ENCODE measurements around the gene APBA2.

- TF ChIP-seq CTCF (IDR thresholded peaks at IDR 0.05) (no peak), POLR2A (IDR thresholded peaks at IDR 0.05) (no peak)
Measured at GRCh38 chr15:29106551-29107290, 220.9 kb downstream of the APBA2 start.

All from upper lobe of left lung (tissue), 4 donors.